ENCODE data around the gene EPAS1. TPM values are rescaled to one million over a fixed set of nuclear protein-coding genes. Genes with fewer than 3 reads are reported as not detected.
A peak's percentile ranks its signal among the peaks of the same experiment; 100 is the strongest.

The EPAS1 gene
- total and polyA plus RNA-seq, 2 of the 13 experiments (the other 11 are each of a cell fraction or from before 2014, with no cell fraction given): 47.1 to 182 TPM

DNA sequence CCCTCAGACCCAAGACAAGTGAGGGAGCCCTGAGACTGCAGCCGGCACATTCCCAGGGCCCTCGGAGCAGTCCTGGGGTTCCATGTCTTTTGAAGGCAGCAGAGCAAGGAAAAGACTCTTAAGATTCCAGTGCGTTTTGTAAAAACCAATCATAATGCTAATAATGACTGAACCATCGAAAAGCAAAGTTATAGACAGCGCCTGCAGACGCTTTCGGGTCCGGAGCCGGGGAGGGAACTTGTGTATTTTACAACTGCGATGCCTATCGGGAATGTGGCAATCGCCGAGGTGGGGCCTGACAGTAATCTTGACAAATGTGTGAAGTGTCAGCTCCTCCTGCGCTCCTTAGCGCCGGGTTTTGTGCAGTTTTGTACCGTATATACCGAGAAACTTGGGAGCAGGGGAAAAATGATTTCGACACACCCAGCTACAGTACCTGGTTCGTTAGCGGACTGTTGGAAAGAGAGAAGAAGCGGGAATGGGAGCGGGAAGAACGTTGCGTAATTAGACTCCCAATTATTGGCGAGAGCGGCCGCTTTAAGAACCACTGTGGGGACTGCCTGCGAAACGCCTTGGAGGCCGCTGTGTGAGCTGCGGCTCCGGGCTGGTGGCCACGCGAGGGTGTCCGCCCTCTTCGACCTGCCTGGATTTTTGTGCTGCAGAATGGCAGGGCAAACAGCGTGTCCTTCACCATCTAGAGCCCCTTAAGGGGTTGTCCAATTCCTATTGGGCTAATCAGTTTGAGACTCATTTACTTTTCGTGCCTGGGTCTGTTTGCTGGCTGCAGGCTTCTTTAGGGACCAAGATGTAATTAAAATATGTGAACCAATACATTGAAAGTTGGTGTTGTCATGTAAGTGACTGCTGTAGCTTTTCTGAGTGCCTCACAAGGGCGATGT is 2.4 kb downstream of the EPAS1 start (continued):
- TF ChIP-seq ZBTB4 (CRISPR knock-in tag; IDR thresholded peaks at IDR 0.05; ENCODE audit: borderline replicate concordance) (no peak), SCMH1 (CRISPR knock-in tag; IDR thresholded peaks at IDR 0.05; ENCODE audit: borderline replicate concordance) (no peak), ZNF230 (CRISPR knock-in tag; IDR thresholded peaks at IDR 0.05) (no peak), MIER3 (CRISPR knock-in tag; IDR thresholded peaks at IDR 0.05; ENCODE audit: borderline replicate concordance) (peak; percentile 39; the same call in 1 of the 2 replicates), TFE3 (CRISPR knock-in tag; IDR thresholded peaks at IDR 0.05) (0 out of 2 replicates have a peak, but pooled peaks have one; percentile 20), TOE1 (CRISPR knock-in tag; IDR thresholded peaks at IDR 0.05) (no peak), ZNF143 (CRISPR knock-in tag; IDR thresholded peaks at IDR 0.05) (no peak), ZMYM4 (CRISPR knock-in tag; IDR thresholded peaks at IDR 0.05) (no peak), ATF7-NPFF (CRISPR knock-in tag; IDR thresholded peaks at IDR 0.05; ENCODE audit: low read depth) (no peak), NR3C1 (CRISPR knock-in tag; IDR thresholded peaks at IDR 0.05) (no peak), NR1H2 (CRISPR knock-in tag; IDR thresholded peaks at IDR 0.05; ENCODE audit: borderline replicate concordance, low read depth) (no peak), RFXAP (CRISPR knock-in tag; IDR thresholded peaks at IDR 0.05; ENCODE audit: borderline replicate concordance) (0 out of 2 replicates have a peak, but pooled peaks have one; percentile 21), ZBTB33 (CRISPR knock-in tag; IDR thresholded peaks at IDR 0.05) (no peak), TOPORS (CRISPR knock-in tag; IDR thresholded peaks at IDR 0.05) (no peak)
- TF ChIP-seq, protein P1, sequence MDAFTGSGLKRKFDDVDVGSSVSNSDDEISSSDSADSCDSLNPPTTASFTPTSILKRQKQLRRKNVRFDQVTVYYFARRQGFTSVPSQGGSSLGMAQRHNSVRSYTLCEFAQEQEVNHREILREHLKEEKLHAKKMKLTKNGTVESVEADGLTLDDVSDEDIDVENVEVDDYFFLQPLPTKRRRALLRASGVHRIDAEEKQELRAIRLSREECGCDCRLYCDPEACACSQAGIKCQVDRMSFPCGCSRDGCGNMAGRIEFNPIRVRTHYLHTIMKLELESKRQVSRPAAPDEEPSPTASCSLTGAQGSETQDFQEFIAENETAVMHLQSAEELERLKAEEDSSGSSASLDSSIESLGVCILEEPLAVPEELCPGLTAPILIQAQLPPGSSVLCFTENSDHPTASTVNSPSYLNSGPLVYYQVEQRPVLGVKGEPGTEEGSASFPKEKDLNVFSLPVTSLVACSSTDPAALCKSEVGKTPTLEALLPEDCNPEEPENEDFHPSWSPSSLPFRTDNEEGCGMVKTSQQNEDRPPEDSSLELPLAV (CRISPR knock-in tag; conservative IDR thresholded peaks at IDR 0.05; ENCODE audit: low read depth): no peak
- TF ChIP-seq, protein P2, sequence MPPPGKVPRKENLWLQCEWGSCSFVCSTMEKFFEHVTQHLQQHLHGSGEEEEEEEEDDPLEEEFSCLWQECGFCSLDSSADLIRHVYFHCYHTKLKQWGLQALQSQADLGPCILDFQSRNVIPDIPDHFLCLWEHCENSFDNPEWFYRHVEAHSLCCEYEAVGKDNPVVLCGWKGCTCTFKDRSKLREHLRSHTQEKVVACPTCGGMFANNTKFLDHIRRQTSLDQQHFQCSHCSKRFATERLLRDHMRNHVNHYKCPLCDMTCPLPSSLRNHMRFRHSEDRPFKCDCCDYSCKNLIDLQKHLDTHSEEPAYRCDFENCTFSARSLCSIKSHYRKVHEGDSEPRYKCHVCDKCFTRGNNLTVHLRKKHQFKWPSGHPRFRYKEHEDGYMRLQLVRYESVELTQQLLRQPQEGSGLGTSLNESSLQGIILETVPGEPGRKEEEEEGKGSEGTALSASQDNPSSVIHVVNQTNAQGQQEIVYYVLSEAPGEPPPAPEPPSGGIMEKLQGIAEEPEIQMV (CRISPR knock-in tag; IDR thresholded peaks at IDR 0.05; ENCODE audit: low read depth): no peak
- TF ChIP-seq, protein P3, sequence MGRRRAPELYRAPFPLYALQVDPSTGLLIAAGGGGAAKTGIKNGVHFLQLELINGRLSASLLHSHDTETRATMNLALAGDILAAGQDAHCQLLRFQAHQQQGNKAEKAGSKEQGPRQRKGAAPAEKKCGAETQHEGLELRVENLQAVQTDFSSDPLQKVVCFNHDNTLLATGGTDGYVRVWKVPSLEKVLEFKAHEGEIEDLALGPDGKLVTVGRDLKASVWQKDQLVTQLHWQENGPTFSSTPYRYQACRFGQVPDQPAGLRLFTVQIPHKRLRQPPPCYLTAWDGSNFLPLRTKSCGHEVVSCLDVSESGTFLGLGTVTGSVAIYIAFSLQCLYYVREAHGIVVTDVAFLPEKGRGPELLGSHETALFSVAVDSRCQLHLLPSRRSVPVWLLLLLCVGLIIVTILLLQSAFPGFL (CRISPR knock-in tag; IDR thresholded peaks at IDR 0.05): no peak
